WTC11 (cell line): ENCODE data around the gene PADI2.

ENCODE experiments used
- ATF1 ChIP-seq: sonication (generic); formaldehyde crosslinking; IDR thresholded peaks from 2 replicates; pipeline ENCODE4 v1.8.1; 2023; ENCODE audit warnings: mild to moderate bottlenecking, moderate library complexity, missing genetic modification reagents
- CREB1 ChIP-seq: sonication (generic); formaldehyde crosslinking; IDR thresholded peaks from 2 replicates; pipeline ENCODE4 v1.8.0; 2023; ENCODE audit warnings: mild to moderate bottlenecking, missing genetic modification reagents
- CREM ChIP-seq: sonication (generic); formaldehyde crosslinking; IDR thresholded peaks from 2 replicates; pipeline ENCODE4 v1.8.1; 2022; ENCODE audit warnings: mild to moderate bottlenecking, missing genetic modification reagents, moderate library complexity
- FOXP1 ChIP-seq: sonication (generic); formaldehyde crosslinking; IDR thresholded peaks from 2 replicates; pipeline ENCODE4 v1.8.0; 2022; ENCODE audit warnings: missing genetic modification reagents, mild to moderate bottlenecking, moderate library complexity, borderline replicate concordance
- JAZF1 ChIP-seq: fragments of 250-450 bp; sonication (Bioruptor Pico); IDR thresholded peaks from 2 replicates; pipeline ENCODE4 v1.9.0; 2021; ENCODE audit warnings: moderate library complexity, mild to moderate bottlenecking, inconsistent platforms
- JUN ChIP-seq: sonication (generic); formaldehyde crosslinking; IDR thresholded peaks from 2 replicates; pipeline ENCODE4 v1.8.0; 2023; ENCODE audit warnings: mild to moderate bottlenecking, missing genetic modification reagents
- SMAD3 ChIP-seq: sonication (generic); formaldehyde crosslinking; IDR thresholded peaks from 2 replicates; pipeline ENCODE4 v1.8.0; 2022; ENCODE audit warnings: missing genetic modification reagents, mild to moderate bottlenecking, borderline replicate concordance
- TCF7 ChIP-seq: sonication (generic); formaldehyde crosslinking; IDR thresholded peaks from 2 replicates; pipeline ENCODE4 v1.8.0; 2022; ENCODE audit warnings: mild to moderate bottlenecking, low read depth, missing genetic modification reagents, moderate library complexity
- TEAD4 ChIP-seq: sonication (generic); formaldehyde crosslinking; IDR thresholded peaks from 2 replicates; pipeline ENCODE4 v1.8.0; 2022; ENCODE audit warnings: mild to moderate bottlenecking, missing genetic modification reagents
- ZNF317 ChIP-seq: sonication (generic); formaldehyde crosslinking; IDR thresholded peaks from 2 replicates; pipeline ENCODE4 v1.8.1; 2023; ENCODE audit warnings: low read depth, mild to moderate bottlenecking, moderate library complexity, missing genetic modification reagents, borderline replicate concordance
- TF ChIP-seq, protein P1 (sequence below): sonication (generic); formaldehyde crosslinking; conservative IDR thresholded peaks from 2 replicates; pipeline ENCODE4 v1.8.1; 2023; ENCODE audit warnings: mild to moderate bottlenecking, low read depth, missing genetic modification reagents, moderate library complexity
- TF ChIP-seq, protein P2 (sequence below): fragments of 200-600 bp; IDR thresholded peaks from 2 replicates; pipeline ENCODE4 v1.8.0; 2022; ENCODE audit warnings: antibody characterized with exemption
- TF ChIP-seq, protein P3 (sequence below): sonication (generic); formaldehyde crosslinking; IDR thresholded peaks from 2 replicates; pipeline ENCODE4 v1.8.0; 2022; ENCODE audit warnings: mild to moderate bottlenecking, missing genetic modification reagents
- TF ChIP-seq, protein P4 (sequence below): sonication (generic); formaldehyde crosslinking; IDR thresholded peaks from 2 replicates; pipeline ENCODE4 v1.8.0; 2023; ENCODE audit warnings: mild to moderate bottlenecking, missing genetic modification reagents

DNA sequence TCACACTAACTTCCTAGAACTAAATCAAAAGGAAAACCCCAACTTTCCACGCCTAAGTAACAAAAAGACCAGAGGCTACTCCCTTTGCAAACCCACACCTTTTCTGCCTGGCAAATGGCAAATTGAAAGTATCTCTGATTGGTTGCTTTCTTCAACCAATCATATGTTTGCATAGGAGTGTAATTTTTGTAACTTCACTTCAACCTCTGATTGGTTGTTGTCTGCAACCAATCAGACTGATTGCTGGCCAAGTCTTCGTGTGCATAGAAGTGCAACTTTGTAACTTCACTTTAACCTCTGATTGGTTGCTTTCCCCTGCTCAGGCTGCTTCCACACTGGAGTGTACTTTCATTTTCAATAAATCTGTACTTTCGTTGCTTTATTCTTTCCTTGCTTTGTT lies 36.9 kb upstream of the PADI2 start:
- TF ChIP-seq CREM (no peak), JUN (CRISPR knock-in tag) (no peak), FOXP1 (CRISPR knock-in tag) (no peak), TCF7 (CRISPR knock-in tag) (no peak), CREB1 (CRISPR knock-in tag) (no peak), TEAD4 (CRISPR knock-in tag) (no peak), JAZF1 (CRISPR knock-in tag) (no peak), SMAD3 (CRISPR knock-in tag) (no peak), ATF1 (CRISPR knock-in tag) (no peak), ZNF317 (no peak)
- TF ChIP-seq, protein P1, sequence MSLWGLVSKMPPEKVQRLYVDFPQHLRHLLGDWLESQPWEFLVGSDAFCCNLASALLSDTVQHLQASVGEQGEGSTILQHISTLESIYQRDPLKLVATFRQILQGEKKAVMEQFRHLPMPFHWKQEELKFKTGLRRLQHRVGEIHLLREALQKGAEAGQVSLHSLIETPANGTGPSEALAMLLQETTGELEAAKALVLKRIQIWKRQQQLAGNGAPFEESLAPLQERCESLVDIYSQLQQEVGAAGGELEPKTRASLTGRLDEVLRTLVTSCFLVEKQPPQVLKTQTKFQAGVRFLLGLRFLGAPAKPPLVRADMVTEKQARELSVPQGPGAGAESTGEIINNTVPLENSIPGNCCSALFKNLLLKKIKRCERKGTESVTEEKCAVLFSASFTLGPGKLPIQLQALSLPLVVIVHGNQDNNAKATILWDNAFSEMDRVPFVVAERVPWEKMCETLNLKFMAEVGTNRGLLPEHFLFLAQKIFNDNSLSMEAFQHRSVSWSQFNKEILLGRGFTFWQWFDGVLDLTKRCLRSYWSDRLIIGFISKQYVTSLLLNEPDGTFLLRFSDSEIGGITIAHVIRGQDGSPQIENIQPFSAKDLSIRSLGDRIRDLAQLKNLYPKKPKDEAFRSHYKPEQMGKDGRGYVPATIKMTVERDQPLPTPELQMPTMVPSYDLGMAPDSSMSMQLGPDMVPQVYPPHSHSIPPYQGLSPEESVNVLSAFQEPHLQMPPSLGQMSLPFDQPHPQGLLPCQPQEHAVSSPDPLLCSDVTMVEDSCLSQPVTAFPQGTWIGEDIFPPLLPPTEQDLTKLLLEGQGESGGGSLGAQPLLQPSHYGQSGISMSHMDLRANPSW = no peak
- TF ChIP-seq, protein P2, sequence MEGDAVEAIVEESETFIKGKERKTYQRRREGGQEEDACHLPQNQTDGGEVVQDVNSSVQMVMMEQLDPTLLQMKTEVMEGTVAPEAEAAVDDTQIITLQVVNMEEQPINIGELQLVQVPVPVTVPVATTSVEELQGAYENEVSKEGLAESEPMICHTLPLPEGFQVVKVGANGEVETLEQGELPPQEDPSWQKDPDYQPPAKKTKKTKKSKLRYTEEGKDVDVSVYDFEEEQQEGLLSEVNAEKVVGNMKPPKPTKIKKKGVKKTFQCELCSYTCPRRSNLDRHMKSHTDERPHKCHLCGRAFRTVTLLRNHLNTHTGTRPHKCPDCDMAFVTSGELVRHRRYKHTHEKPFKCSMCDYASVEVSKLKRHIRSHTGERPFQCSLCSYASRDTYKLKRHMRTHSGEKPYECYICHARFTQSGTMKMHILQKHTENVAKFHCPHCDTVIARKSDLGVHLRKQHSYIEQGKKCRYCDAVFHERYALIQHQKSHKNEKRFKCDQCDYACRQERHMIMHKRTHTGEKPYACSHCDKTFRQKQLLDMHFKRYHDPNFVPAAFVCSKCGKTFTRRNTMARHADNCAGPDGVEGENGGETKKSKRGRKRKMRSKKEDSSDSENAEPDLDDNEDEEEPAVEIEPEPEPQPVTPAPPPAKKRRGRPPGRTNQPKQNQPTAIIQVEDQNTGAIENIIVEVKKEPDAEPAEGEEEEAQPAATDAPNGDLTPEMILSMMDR = no peak
- TF ChIP-seq, protein P3, sequence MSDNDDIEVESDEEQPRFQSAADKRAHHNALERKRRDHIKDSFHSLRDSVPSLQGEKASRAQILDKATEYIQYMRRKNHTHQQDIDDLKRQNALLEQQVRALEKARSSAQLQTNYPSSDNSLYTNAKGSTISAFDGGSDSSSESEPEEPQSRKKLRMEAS (CRISPR knock-in tag) = no peak
- TF ChIP-seq, protein P4, sequence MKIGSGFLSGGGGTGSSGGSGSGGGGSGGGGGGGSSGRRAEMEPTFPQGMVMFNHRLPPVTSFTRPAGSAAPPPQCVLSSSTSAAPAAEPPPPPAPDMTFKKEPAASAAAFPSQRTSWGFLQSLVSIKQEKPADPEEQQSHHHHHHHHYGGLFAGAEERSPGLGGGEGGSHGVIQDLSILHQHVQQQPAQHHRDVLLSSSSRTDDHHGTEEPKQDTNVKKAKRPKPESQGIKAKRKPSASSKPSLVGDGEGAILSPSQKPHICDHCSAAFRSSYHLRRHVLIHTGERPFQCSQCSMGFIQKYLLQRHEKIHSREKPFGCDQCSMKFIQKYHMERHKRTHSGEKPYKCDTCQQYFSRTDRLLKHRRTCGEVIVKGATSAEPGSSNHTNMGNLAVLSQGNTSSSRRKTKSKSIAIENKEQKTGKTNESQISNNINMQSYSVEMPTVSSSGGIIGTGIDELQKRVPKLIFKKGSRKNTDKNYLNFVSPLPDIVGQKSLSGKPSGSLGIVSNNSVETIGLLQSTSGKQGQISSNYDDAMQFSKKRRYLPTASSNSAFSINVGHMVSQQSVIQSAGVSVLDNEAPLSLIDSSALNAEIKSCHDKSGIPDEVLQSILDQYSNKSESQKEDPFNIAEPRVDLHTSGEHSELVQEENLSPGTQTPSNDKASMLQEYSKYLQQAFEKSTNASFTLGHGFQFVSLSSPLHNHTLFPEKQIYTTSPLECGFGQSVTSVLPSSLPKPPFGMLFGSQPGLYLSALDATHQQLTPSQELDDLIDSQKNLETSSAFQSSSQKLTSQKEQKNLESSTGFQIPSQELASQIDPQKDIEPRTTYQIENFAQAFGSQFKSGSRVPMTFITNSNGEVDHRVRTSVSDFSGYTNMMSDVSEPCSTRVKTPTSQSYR = no peak
